Left lung (tissue), 10 donors: ENCODE data around the gene HPS1. TPM values are rescaled to one million over a fixed set of nuclear protein-coding genes. Genes with fewer than 3 reads are reported as not detected.
A peak's percentile ranks its signal among the peaks of the same experiment; 100 is the strongest.

Experiments
- ATAC-seq: fragments of 200-7000 bp; cut with Tn5 transposase; one replicate; pipeline ENCODE4 v1.9.1; 2020; ENCODE audit warnings: moderate library complexity
- DNase-seq, 4 donors: peaks; one replicate each; pipeline ENCODE4 v3.0.0-alpha.2; 2013 to 2020
- H3K27ac ChIP-seq, 2 donors: fragments of 200-600 bp; sonication (generic) in 1 of 2; one replicate each; pipeline versions ENCODE4 v1.5.0 to v1.8.0; 2020 to 2021
- H3K27me3 ChIP-seq, 2 donors: fragments of 200-600 bp; sonication (generic) in 1 of 2; one replicate each; pipeline versions ENCODE4 v1.5.0 to v1.8.0; 2020 to 2021
- H3K36me3 ChIP-seq, 2 donors: fragments of 200-600 bp; sonication (generic) in 1 of 2; one replicate each; pipeline versions ENCODE4 v1.5.0 to v1.8.0; 2020 to 2021
- H3K4me1 ChIP-seq, 2 donors: fragments of 200-600 bp; one replicate each; pipeline ENCODE4 v1.8.0; 2021
- H3K4me3 ChIP-seq, 2 donors: fragments of 200-600 bp; sonication (generic) in 1 of 2; one replicate each; pipeline versions ENCODE4 v1.5.0 to v1.8.0; 2020 to 2021; ENCODE audit warnings: mild to moderate bottlenecking in 1 of 2
- H3K9me3 ChIP-seq, 2 donors: fragments of 200-600 bp; sonication (generic) in 1 of 2; one replicate each; pipeline versions ENCODE4 v1.5.0 to v1.8.0; 2020 to 2021
- intact Hi-C, 2 donors: fragments of 100-400 bp; cut with DNase I; formaldehyde crosslinking; loops; one replicate each; pipeline versions ENCODE4 v1.11.2 to v1.14.2; 2022
- polyA plus RNA-seq, 6 donors: library from polyadenylated mRNA; unstranded; fragments of 120-200 nt; gene quantifications; one replicate each; pipeline ENCODE4 v1.2.1, GENCODE V29; 2013; ENCODE audit not compliant: insufficient read length in 6 of 6
- total RNA-seq, 2 donors: library from RNA; stranded (reverse); fragmentation: NEBNext Ultra II Directional; extraction: Animal tissue kit (Norgen Biotek cat#: 25700); gene quantifications; one replicate each; pipeline ENCODE4 v1.2.1, GENCODE V29; 2021
- TF ChIP-seq, protein P1 (sequence below), 2 donors: fragments of 200-600 bp; sonication (generic) in 1 of 2; IDR thresholded peaks; one replicate each; pipeline versions ENCODE4 v1.5.0 to v1.8.0; 2021; ENCODE audit warnings: antibody characterized with exemption in 2 of 2
- donor health status: DM: no; HTN: yes; CAD: no.
- donor health status: DM: no; HTN: no; CAD: no.

Gene HPS1
- total and polyA plus RNA-seq, 8 donors: 32.1 to 95.0 (median 36.8) TPM

DNA sequence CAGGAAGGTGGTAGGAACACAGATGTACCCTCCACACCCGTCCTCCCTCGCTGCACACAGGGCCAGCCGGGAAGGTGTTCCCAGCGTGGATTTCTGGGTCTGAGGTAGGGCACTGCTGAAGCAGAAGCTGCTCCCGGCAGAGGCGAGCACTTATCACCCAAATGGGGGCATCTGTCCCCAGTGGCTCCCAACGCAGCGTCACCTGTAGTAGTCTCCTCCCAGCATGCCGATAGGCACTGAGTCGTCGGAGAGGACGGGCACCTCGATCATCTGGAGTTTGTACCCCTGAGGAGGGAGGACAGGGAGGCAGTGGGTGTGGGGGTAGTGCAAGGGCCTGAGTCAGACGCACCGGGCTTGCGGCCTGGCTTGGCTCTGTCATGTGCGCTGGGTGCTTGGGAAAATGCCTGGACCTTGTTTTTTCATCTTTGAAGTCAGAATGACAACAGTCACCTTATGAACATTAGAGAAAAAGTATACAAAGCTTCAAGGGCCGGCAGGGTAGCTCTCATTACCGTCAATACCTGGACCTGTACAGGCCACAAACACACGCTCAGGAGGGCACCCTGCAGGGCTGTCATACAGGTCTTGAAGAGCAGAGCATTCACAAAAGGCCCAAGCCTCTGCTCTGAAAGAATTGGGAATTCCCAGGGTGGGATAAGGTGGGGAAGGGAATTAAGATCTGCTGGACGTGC is 28.6 kb downstream of the HPS1 start:
- H3K27ac ChIP-seq: no peak overlapping the region
- DNase-seq: no peak
- no peak for ATAC-seq
- H3K9me3 ChIP-seq: no peaks in the 10 kb centered on the region
- no peak overlapping the region for H3K4me3 ChIP-seq
- peaks cover 11 to 19% of the 10 kb centered on the region in 2 donors for H3K4me1 ChIP-seq
- no peaks in the 10 kb centered on the region for H3K27me3 ChIP-seq
- TF ChIP-seq, protein P1, sequence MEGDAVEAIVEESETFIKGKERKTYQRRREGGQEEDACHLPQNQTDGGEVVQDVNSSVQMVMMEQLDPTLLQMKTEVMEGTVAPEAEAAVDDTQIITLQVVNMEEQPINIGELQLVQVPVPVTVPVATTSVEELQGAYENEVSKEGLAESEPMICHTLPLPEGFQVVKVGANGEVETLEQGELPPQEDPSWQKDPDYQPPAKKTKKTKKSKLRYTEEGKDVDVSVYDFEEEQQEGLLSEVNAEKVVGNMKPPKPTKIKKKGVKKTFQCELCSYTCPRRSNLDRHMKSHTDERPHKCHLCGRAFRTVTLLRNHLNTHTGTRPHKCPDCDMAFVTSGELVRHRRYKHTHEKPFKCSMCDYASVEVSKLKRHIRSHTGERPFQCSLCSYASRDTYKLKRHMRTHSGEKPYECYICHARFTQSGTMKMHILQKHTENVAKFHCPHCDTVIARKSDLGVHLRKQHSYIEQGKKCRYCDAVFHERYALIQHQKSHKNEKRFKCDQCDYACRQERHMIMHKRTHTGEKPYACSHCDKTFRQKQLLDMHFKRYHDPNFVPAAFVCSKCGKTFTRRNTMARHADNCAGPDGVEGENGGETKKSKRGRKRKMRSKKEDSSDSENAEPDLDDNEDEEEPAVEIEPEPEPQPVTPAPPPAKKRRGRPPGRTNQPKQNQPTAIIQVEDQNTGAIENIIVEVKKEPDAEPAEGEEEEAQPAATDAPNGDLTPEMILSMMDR (IDR thresholded peaks at IDR 0.05): no peak
- intact Hi-C loops: no loop called here
- peaks cover 0 to 67% of the 10 kb centered on the region in 2 donors for H3K36me3 ChIP-seq

DNA sequence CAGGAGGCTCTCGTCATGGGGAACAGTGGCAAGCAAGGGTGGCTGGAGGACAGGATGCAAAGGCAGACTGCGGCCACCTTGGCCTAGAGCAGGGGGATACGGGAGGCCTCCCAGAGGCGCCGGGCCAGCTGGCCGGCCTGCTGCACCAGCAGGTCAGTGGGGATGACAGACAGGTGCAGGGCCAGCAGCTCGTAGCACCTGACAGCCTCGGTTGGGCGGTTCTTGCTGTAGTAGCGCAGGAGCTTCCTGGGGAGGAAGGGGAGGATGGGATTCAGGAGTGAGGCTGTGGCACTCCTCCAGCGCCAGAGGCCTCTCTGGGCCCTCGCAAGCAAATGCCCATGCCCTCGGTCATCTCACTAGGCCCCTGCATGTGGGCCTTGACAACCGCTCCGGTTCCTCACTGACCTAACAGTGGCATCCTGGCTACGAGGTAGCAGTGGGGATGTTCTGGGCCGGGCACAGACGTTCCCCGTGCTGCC is 29.2 kb downstream of the HPS1 start:
- H3K4me3 ChIP-seq: no peak overlapping the region
- no peaks in the 10 kb centered on the region for H3K9me3 ChIP-seq
- H3K4me1 ChIP-seq: peaks cover 11 to 19% of the 10 kb centered on the region in 2 donors
- no peaks in the 10 kb centered on the region for H3K27me3 ChIP-seq
- H3K27ac ChIP-seq: no peak overlapping the region
- ATAC-seq (no peak), DNase-seq (peak in 1 of 4 donors; percentile 57)
- H3K36me3 ChIP-seq: peaks cover 0 to 61% of the 10 kb centered on the region in 2 donors
- intact Hi-C loops: no loop called here
- TF ChIP-seq, protein P1 (IDR thresholded peaks at IDR 0.05): no peak

DNA sequence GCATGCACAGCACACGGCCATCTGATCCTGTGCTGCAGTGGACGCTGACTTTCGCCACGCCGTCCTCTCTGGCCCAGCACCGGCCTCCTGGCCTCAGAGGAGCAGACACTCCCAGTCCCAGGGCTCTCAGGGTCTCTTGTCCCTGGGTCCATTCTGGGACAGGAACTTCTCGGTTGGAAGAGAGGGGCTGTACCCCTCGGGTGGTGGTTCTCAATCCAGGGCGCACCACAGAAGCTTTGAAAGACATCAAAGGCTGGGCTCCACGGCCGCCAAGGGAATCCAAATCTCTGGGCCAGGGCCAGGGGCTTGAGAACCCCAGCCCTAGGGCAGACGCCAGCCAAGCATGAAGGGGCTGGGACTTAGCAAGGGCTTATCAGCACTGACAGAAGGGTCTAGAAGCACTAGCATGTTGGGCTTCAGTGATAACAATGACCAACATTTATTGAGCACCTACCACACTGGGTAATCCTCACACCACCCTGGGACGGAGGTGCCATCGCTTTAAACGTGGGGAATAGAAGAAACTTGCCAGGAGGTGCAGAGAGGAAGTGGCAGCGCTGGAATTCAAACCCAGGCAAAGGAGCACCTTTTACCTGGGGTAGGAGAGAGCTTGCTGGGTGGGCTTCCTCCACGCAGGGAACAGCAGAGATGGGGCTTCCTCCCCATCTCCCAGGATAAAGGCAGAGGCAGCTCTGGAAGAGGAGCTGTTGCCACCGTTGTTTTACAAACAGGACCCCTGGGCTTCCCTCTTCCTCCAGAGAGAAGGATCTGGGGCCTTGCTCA is 29.9 kb downstream of the HPS1 start:
- Histone ChIP-seq H3K36me3 (peaks cover 0 to 54% of the 10 kb centered on the region in 2 donors), H3K4me3 (no peak overlapping the region), H3K9me3 (no peaks in the 10 kb centered on the region), H3K4me1 (peaks cover 11 to 19% of the 10 kb centered on the region in 2 donors), H3K27ac (no peak overlapping the region), H3K27me3 (no peaks in the 10 kb centered on the region)
- intact Hi-C loops: no loop called here
- TF ChIP-seq, protein P1 (IDR thresholded peaks at IDR 0.05): no peak
- DNase-seq (no peak), ATAC-seq (no peak)

DNA sequence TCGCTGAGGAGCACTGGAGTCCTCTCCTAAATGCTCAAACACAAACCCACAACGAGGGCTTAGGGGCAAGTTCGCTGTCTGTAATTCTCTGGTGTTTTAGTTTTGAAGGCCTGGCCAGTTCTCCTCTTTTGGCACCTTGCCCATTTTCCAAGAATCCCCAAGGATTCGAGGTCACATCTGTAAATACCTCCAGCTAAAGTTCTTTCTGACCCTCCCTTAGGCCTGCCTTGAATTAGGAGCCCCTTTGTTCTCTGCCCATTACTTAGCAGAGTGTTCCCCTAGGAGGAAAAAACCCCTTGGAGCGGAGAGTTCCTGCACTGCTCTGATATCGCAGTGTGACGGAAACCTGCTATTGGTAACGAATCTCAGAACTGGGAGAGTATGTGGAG is 31.0 kb downstream of the HPS1 start:
- Histone ChIP-seq H3K36me3 (peaks cover 0 to 45% of the 10 kb centered on the region in 2 donors), H3K4me1 (peaks cover 11 to 19% of the 10 kb centered on the region in 2 donors), H3K9me3 (no peaks in the 10 kb centered on the region), H3K27me3 (no peaks in the 10 kb centered on the region), H3K27ac (peak overlapping the region in 1 of 2 donors; percentile 80), H3K4me3 (no peak overlapping the region)
- TF ChIP-seq, protein P1 (IDR thresholded peaks at IDR 0.05): no peak
- ATAC-seq: no peak
- intact Hi-C loops: no loop called here
- no peak for DNase-seq
